ENCODE results near the gene ETF1.

The ETF1 gene

DNA sequence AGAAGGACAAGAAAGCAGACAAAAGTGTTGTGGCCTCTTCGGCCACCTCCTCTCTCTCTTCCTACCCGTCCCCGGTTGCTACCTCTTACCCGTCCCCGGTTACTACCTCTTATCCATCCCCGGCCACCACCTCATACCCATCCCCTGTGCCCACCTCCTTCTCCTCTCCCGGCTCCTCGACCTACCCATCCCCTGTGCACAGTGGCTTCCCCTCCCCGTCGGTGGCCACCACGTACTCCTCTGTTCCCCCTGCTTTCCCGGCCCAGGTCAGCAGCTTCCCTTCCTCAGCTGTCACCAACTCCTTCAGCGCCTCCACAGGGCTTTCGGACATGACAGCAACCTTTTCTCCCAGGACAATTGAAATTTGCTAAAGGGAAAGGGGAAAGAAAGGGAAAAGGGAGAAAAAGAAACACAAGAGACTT is 75.3 kb downstream of the ETF1 start:
- peaks cover 65% of the 10 kb centered on the region for H3K36me3 Mint-ChIP-seq
- DNase-seq (ENCODE audit: low spot score in 2 of 2) (no peak), ATAC-seq (no peak)
- peak overlapping the region; percentile 84 for H3K4me3 Mint-ChIP-seq
- no peaks in the 10 kb centered on the region for H3K9me3 Mint-ChIP-seq
- peaks cover 24% of the 10 kb centered on the region for H3K4me1 Mint-ChIP-seq
- peak overlapping the region; percentile 93 for H3K27ac Mint-ChIP-seq

DNA sequence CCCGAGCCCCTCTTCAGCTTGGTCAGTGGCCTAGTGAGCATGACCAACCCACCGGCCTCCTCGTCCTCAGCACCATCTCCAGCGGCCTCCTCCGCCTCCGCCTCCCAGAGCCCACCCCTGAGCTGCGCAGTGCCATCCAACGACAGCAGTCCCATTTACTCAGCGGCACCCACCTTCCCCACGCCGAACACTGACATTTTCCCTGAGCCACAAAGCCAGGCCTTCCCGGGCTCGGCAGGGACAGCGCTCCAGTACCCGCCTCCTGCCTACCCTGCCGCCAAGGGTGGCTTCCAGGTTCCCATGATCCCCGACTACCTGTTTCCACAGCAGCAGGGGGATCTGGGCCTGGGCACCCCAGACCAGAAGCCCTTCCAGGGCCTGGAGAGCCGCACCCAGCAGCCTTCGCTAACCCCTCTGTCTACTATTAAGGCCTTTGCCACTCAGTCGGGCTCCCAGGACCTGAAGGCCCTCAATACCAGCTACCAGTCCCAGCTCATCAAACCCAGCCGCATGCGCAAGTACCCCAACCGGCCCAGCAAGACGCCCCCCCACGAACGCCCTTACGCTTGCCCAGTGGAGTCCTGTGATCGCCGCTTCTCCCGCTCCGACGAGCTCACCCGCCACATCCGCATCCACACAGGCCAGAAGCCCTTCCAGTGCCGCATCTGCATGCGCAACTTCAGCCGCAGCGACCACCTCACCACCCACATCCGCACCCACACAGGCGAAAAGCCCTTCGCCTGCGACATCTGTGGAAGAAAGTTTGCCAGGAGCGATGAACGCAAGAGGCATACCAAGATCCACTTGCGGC is 75.9 kb downstream of the ETF1 start:
- Mint-ChIP-seq H3K4me1 (peaks cover 24% of the 10 kb centered on the region), H3K9me3 (no peaks in the 10 kb centered on the region)
- peak in 1 of 2 donors; percentile 63 for DNase-seq (ENCODE audit: low spot score in 2 of 2)

DNA sequence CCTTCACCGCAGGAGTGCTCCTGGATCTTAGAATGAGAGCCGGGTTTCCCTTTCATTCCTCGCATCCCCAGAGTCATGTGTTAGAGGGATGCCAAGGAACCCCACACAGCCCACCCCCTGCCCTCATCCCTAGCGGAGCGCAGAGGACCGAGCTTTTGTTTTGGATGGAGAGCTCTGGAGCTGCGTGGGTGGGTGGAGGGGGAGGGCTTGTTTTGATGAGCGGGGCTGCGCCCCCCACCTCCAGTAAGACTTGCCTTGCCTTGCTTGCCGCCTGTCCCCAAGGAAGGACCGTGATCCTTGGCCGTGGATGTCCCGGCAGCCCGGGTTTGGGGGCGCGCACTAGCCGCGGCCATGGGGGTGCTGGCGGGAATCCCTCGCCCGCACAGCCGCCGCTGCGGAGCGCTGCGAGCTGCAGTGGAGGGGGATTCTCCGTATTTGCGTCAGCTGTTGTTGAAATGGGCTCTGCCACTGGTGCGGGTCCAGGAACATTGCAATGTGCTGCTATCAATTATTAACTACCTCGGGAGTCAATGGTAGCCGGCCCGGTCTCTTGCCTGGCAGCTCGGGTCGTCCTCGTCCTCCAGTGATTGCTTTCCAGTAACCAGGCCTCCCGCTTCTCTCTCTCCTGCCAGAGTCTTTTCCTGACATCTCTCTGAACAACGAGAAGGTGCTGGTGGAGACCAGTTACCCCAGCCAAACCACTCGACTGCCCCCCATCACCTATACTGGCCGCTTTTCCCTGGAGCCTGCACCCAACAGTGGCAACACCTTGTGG is 76.7 kb downstream of the ETF1 start:
- Mint-ChIP-seq H3K4me3 (peak overlapping the region; percentile 84), H3K4me1 (peaks cover 29% of the 10 kb centered on the region), H3K9me3 (no peaks in the 10 kb centered on the region), H3K36me3 (peaks cover 65% of the 10 kb centered on the region), H3K27ac (peak overlapping the region; percentile 93)
- no peak for ATAC-seq
- peak in 1 of 2 donors; percentile 69 for DNase-seq (ENCODE audit: low spot score in 2 of 2)

More for the DNA sequence above, 75.9 kb downstream of the ETF1 start:
- Mint-ChIP-seq H3K4me3 (peak overlapping the region; percentile 84), H3K27ac (peak overlapping the region; percentile 93), H3K36me3 (peaks cover 65% of the 10 kb centered on the region)
- ATAC-seq: no peak

DNA sequence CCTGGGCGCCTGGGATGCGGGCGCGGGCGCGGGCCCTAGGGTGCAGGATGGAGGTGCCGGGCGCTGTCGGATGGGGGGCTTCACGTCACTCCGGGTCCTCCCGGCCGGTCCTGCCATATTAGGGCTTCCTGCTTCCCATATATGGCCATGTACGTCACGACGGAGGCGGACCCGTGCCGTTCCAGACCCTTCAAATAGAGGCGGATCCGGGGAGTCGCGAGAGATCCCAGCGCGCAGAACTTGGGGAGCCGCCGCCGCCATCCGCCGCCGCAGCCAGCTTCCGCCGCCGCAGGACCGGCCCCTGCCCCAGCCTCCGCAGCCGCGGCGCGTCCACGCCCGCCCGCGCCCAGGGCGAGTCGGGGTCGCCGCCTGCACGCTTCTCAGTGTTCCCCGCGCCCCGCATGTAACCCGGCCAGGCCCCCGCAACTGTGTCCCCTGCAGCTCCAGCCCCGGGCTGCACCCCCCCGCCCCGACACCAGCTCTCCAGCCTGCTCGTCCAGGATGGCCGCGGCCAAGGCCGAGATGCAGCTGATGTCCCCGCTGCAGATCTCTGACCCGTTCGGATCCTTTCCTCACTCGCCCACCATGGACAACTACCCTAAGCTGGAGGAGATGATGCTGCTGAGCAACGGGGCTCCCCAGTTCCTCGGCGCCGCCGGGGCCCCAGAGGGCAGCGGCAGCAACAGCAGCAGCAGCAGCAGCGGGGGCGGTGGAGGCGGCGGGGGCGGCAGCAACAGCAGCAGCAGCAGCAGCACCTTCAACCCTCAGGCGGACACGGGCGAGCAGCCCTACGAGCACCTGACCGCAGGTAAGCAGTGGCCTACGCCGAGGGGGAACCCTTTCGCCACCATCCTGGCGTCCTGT is 77.5 kb downstream of the ETF1 start, which contains the start of gene EGR1:
TSS of gene EGR1 (plus strand) at position 219 of the 864 bp plus-strand sequence. CDS start at position 502, 283 bp downstream.
- peak within 1 kb of the TSS; percentile 84 for H3K4me3 Mint-ChIP-seq
- peak; percentile 73 for ATAC-seq
- peaks cover 37% of the 10 kb centered on the region for H3K4me1 Mint-ChIP-seq

DNA sequence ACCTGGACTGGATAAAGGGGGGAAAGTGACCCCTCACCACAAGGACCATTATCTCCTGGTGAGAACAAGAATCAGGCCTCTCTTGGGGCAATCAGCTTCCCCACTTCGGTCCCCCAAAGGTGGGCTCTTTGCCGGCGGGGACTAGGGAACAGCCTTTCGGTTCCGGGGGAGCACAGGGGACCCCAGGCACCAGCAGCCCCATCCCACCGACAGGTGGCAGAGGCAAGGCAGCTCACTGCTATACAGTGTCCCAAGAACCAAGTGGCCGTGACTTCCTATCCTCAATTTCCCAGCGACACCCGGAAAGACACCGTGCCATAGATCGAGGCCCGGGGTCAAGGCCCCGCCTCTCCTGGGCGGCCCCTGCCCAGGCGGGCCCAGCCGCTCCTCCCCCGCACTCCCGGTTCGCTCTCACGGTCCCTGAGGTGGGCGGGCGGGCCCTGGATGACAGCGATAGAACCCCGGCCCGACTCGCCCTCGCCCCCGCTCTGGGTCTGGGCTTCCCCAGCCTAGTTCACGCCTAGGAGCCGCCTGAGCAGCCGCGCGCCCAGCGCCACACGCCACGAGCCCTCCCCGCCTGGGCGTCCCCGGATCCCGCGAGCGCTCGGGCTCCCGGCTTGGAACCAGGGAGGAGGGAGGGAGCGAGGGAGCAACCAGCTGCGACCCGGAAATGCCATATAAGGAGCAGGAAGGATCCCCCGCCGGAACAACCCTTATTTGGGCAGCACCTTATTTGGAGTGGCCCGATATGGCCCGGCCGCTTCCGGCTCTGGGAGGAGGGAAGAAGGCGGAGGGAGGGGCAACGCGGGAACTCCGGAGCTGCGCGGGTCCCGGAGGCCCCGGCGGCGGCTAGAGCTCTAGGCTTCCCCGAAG is 78.4 kb downstream of the ETF1 start:
- ATAC-seq: peak; percentile 79
- peak overlapping the region; percentile 93 for H3K27ac Mint-ChIP-seq

More for the DNA sequence above, 77.5 kb downstream of the ETF1 start, which contains the start of gene EGR1:
- peak within 1 kb of the TSS; percentile 93 for H3K27ac Mint-ChIP-seq
- peaks cover 65% of the 10 kb centered on the region for H3K36me3 Mint-ChIP-seq
- DNase-seq (ENCODE audit: low spot score in 2 of 2): peak; percentile 89 to 98
- H3K9me3 Mint-ChIP-seq: no peaks in the 10 kb centered on the region

DNA sequence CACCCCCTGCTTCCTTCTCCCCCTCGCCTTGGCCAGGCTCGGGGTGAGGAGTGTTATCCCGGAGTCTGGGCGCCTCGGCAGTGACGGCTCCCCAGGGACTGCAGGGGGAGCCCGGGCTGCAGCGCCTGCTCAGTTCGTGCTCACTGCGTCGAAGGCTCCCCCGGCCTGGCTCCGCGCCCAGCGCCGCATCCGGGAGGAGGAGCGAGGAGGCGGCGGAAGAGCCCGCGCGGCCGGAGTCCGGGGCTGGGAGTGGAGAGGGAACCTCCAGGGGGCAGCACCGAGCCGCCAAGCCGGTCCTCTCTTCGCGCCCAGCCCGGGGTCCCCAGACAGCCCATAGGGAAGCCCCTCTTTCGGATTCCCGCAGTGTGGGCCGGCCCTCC is 79.0 kb downstream of the ETF1 start:
- Mint-ChIP-seq H3K36me3 (peaks cover 61% of the 10 kb centered on the region), H3K9me3 (no peaks in the 10 kb centered on the region), H3K27ac (peak overlapping the region; percentile 93), H3K4me3 (peak overlapping the region; percentile 84), H3K4me1 (peaks cover 52% of the 10 kb centered on the region)
- ATAC-seq (peak; percentile 70), DNase-seq (ENCODE audit: low spot score in 2 of 2) (peak; percentile 96 to 97)

More for the DNA sequence above, 78.4 kb downstream of the ETF1 start:
- peak; percentile 93 to 99 for DNase-seq (ENCODE audit: low spot score in 2 of 2)
- peak overlapping the region; percentile 84 for H3K4me3 Mint-ChIP-seq
- peaks cover 46% of the 10 kb centered on the region for H3K4me1 Mint-ChIP-seq
- H3K36me3 Mint-ChIP-seq: peaks cover 59% of the 10 kb centered on the region
- no peaks in the 10 kb centered on the region for H3K9me3 Mint-ChIP-seq

DNA sequence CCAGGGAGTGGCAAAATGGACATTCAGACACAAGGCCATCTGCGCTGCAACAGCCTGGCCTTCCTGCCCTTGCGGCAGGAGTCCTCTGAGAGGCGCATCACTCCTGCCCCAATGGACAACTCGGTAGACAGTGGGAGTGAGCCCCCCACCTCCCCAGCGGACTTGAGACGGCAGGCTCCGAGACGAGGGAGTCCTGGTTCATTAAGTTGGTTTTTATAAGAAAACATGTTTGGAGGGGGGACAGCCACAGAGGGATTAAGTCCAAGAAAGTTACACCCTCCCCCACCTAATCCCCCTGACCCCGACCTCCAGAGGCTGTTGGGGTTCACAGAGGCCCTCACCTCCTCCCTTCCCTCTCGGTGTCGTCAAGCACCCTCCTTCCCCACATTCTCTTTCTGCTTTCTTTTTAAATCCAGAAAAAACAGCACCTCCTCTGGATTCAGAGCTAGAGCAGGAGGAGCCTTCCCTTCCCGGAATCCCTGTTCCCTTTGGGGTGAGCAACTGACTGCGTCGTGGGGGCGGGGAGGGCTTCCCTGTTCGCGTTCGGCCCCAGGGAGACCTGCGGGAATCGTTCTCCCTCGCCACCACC is 79.5 kb downstream of the ETF1 start:
- Mint-ChIP-seq H3K36me3 (peaks cover 56% of the 10 kb centered on the region), H3K4me3 (peak overlapping the region; percentile 84), H3K4me1 (peaks cover 54% of the 10 kb centered on the region), H3K27ac (peak overlapping the region; percentile 93), H3K9me3 (no peaks in the 10 kb centered on the region)
- DNase-seq (ENCODE audit: low spot score in 2 of 2) (no peak), ATAC-seq (no peak)

DNA sequence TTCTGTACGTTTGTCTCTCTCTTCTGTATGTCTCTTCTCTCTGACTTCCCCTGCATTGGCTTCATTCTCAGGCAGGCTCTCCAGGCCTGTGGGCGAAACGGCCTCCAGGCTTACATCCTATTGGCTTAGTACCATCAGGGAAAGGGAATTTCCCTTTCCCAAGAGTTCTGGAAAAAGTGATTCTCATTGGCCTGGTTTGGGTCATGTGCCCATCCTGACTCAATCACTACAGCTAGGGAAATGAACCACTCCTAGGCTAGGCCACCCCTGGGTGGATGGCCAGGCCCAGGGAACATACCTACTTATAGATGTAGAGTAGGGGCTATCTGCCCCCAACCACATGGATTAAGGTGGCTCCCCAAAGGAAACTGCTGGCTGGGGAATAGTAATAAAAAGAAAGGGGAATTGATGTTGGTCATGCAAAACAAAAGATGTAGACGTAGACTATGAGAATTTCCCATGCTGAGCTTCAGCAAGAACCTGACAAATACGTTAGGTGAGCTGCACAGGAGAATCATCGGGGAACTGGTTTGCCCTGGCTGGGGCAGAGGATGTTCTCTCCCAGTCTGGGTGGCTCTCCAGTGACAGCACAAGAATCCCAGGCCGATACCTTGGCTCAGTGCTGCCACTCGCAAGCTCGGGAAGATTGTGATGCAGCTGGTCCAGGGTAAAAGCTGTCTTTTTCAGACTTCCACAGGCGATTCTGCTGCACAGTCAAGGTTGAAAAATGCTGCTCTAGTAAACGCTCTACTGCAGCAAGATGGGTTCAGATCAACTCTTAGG is 81.5 kb downstream of the ETF1 start:
- no peaks in the 10 kb centered on the region for H3K9me3 Mint-ChIP-seq
- H3K4me3 Mint-ChIP-seq: no peak overlapping the region
- ATAC-seq: no peak
- H3K4me1 Mint-ChIP-seq: peaks cover 49% of the 10 kb centered on the region
- DNase-seq (ENCODE audit: low spot score in 2 of 2): no peak
- H3K36me3 Mint-ChIP-seq: peaks cover 36% of the 10 kb centered on the region
- H3K27ac Mint-ChIP-seq: peak overlapping the region; percentile 100

DNA sequence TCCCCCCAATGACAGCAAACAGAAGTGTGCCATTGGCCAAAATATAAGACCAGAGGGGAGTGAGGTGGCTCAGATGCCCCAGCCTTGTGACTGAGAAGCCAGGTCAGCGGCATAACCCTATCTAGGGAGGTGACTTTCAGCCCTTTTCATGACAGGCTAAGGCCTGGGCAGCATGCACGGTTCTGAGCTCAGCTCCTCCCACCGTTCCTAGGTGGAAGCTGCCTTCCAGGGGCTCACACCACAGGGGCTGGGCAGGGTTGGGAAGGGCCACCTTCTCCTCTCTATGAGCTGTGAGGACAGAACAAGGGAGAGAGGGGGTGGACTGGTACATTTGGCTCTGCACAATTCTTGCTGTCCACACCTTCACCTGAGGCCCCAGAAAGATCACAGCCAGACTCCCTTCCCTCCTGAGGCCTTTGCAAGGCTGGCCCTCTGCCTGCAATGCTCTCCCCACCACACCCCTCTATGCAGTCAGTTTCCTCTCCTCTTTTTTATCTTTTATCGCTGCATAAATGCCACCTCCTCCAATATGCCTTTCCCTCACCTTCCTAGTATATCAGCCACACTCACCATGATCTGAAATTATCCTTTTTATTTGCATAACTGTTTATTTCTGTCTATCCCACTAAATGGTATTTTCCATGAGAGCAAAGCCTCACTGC is 82.9 kb downstream of the ETF1 start:
- Mint-ChIP-seq H3K27ac (peak overlapping the region; percentile 100), H3K4me3 (peak overlapping the region; percentile 83), H3K36me3 (peaks cover 23% of the 10 kb centered on the region), H3K4me1 (peaks cover 47% of the 10 kb centered on the region), H3K9me3 (no peaks in the 10 kb centered on the region)
- no peak for DNase-seq (ENCODE audit: low spot score in 2 of 2)
- no peak for ATAC-seq

DNA sequence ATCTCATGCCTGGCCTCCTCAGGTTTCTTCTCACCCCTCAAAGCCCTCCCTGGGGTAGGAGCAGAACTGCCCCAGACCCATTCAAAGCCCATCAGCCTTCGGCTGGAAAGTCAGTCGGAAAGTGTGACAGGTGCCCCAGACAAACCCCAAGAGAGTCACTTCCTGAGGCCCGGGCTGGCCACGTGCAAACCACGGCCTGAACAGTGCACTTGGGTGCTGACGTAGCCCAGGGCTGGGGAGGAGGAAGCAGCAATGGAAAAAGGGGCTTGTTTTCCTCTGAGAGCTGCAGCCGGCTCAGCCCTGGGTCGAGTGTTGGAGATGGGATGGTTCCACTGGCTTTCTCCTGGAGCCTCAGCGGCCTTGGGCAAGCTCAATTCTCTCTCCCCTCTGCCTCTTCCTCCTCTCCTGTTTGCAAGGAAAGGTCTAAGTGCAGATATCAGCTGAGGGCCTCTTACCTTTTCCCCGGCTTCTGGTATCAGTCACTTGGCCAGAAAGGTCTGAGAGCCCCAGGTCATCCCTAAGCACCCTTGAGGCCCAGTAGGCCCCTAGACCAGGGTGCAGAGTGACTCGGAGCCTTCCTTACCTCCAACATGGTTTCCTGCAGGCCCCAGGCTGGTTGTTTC is 83.6 kb downstream of the ETF1 start:
- no peaks in the 10 kb centered on the region for H3K9me3 Mint-ChIP-seq

DNA sequence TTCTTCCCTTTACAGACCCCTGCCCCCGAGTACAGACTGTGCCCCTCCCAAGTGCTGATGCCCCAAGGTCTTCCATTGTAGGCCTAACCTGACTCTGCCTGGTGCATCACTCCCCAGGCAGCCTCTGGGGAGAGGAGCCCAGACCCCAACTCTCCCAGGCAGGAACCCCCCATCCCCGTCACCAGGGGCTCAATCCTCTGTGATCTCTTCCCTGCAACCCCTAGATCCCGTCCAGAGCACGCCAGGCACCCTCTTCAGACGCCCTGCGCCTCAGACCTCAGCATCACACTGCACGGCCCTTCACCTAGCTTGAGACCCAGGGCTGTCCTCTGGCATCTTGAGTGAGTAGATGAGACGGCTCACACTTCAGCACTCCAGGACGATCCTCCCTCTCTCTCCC is 84.2 kb downstream of the ETF1 start:
- Mint-ChIP-seq H3K36me3 (peaks cover 11% of the 10 kb centered on the region), H3K27ac (peak overlapping the region; percentile 100), H3K4me3 (peak overlapping the region; percentile 83), H3K9me3 (no peaks in the 10 kb centered on the region), H3K4me1 (peaks cover 47% of the 10 kb centered on the region)
- ATAC-seq (peak; percentile 42), DNase-seq (ENCODE audit: low spot score in 2 of 2) (no peak)

More for the DNA sequence above, 83.6 kb downstream of the ETF1 start:
- peak; percentile 72 to 91 for DNase-seq (ENCODE audit: low spot score in 2 of 2)
- Mint-ChIP-seq H3K4me3 (peak overlapping the region; percentile 83), H3K27ac (peak overlapping the region; percentile 100), H3K36me3 (peaks cover 15% of the 10 kb centered on the region), H3K4me1 (peaks cover 47% of the 10 kb centered on the region)
- peak; percentile 86 for ATAC-seq

DNA sequence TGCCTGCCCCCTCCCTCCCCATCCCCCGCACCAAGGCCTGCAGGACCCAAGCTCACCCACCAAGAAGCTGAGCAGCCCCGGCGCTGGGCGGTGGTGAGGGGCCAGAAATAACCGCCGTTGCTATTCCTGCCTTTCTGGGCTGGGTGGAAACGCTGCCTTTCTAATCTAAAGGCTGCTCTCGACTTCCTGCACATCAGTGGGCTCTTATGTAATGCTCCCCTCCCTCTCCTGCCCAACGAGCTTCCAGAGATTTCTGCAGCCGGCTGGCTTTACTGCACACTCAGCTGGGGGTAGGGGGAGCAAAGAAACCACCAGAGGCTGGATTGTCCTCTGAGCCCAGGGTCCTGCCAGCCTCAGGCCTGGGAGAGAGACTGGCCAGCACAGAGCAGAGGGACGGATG is 84.7 kb downstream of the ETF1 start:
- DNase-seq (ENCODE audit: low spot score in 2 of 2) (no peak), ATAC-seq (no peak)
- Mint-ChIP-seq H3K4me1 (peaks cover 47% of the 10 kb centered on the region), H3K4me3 (peak overlapping the region; percentile 83), H3K27ac (peak overlapping the region; percentile 100), H3K9me3 (no peaks in the 10 kb centered on the region), H3K36me3 (peaks cover 6% of the 10 kb centered on the region)
